HL-60/S4 (cell line): ENCODE data around the gene CIAPIN1.

ENCODE experiments used
- in situ Hi-C: fragments of 300-500 bp; cut with MboI; formaldehyde crosslinking; loops from 2 replicates; pipeline ENCODE4 v1.14.3; 2022; ENCODE audit warnings: low sequenced_read_pairs

The CIAPIN1 gene

DNA sequence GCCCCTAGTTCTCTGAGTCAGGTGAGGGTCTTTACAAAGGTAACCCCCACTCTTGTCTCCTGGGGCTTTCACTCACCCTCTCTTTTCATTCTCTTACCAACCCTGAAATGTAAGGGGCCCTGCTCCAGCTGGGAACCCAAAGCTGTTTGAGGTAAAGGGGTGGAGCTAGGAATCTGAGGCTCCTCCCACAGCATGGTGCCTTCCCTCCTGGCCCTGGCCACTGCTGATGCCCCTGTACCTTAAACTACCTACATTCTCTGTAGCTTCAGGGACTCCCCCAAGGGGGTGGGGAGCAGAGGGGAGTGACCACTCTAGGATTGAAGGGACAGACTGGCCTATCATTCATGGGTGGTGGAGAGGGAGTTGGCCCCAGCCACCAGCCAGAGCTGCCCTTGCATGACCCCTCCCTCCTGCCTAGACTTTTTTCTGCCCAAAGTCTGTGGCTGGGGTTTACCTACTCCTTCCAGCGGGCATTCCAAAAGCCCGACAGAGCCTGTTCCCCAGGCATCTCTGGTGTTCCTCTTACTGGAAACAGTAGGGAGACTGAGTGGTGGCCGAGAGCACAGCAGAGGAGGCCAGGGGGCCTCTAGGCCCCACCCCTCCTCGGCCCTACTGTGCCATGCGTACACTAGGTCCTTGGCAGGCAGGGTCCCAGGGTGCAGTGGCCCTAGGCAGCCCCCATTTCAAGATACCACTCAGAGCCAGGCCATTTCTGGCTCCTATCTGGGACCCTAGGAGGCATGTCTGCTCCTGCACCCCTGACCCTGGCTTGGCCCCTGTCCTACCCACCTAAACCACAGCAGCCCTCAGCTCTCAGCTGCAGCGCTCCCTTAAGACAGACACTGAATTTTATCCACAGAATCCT lies 29.6 kb upstream of the CIAPIN1 start:
- in situ Hi-C loops: no loop called here

DNA sequence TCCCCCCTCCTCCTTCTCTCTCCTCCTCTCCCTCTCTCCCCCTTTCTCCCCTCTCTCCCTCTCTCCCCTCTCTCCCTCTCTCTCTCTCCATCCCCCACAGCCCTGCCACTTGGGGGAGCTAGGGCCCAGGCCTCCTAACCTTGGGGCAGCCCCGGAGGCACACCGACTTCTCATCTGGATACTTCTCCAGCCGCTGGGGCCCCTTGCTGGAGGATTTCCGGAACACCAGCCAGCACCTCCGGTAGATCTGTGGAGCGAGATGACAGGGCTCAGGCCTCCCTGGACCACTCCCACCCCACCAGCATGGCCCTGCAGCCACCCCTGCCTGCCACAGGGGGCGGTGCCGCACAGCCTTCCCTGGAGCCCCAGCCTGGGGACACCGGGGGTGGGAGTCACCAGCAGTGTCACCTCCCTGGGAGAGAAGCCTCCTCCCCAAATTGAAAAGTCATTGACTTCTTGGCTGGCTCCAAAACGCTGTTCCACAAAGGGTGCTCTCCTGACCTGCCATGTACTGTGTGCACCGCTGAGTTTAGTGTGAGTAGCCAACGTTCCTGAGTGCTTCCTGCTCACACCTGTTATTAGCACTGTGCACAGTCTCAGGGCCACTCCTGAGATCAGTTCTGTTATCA lies 28.6 kb upstream of the CIAPIN1 start:
- in situ Hi-C loops: no loop called here

DNA sequence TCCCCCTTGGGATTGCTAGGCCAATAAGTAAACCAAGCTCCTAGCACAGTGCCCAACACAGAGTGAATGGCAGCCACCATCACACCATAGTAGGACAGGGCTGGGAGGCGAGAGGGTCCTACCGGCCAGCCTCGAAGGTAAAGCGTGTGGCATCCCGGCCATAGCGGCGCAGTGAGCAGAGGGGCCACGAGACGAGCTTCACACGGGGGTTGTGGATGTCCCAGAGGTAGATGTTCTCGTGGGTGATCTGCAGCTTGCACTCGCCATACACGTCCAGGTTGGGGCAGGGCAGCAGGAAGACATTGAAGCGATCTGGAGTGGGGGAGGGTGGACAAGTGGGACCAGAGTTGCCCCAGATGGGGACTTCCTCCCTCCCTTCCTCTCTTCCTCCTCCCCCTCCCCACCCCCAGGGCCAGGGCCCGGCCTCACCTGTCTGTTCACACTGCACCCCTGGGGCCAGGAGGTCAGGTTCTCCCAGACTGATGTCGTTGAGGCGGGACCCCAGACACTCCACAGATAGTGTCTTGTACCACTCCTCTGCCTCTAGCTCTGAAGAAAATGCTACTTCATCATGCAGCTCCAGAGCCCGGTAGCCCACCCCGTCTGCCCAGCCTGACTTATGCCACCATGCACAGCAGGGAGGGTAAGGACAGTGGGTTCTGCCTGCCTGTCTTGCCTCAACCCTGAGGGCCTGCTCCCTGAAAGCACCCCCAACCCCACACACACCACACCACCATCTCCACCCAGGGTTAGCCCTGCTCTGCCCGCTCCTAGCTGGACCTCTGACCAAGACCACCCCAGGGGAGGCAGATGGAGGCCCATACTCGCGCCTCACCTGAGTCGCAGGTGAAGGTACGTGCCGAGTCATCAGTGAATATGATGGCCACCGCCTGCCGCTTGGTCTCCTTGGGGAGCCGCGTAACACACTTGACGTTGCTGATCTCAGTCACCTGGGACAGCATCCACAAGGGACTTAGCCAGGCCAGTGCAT lies 27.8 kb upstream of the CIAPIN1 start:
- in situ Hi-C loops: no loop called here

DNA sequence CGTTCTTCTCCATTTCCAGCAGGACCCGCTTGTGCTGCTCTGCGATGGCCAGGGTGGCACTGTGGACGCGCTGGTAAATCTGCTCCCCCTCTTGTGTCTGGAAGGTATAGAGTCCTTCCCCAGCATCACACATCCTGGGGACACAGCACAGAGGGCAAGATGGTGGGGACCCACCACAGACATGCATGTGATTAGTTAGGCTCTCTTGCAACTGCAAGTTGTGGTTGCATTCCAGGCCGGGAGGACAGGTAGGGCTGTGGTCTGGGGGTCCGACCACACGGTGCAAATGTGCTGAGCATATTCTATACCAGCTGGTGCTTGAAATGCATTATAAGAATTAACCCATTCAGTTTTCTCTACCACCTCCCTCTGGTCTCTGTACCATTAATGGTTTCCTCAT lies 26.7 kb upstream of the CIAPIN1 start:
- in situ Hi-C loops: no loop called here

DNA sequence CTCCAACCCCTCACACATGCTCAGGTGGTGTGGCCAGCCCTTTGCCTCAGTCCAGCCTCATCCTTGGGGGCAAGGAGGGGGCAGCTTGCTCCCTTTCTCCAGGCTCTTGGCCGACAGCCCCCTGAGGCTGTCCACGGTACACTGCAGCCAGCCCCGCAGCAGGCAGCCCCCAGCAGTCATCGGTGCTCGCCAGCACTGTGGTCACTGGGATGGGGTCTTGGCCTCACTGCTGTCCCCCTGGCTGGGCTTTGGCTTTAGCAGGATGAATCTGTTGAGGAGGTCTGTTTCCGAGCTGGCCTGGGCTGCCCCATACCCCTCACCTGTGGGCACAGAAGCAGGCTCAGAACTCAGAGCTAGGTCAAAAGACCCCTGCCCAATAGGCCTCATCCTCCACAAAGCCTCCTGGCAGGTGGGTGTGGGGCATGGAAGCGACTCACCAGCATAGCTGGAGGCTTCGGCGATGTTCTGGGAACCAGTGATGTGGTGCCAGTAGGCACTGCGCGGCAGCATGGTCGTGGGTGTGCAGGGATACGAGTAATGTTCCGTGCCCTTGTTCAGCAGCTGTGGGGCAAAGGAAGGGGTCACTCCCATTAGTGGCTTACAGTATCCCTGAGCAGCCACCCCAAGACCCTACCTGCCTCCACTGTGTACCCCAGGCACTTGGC lies 26.1 kb upstream of the CIAPIN1 start:
- in situ Hi-C loops: no loop called here

DNA sequence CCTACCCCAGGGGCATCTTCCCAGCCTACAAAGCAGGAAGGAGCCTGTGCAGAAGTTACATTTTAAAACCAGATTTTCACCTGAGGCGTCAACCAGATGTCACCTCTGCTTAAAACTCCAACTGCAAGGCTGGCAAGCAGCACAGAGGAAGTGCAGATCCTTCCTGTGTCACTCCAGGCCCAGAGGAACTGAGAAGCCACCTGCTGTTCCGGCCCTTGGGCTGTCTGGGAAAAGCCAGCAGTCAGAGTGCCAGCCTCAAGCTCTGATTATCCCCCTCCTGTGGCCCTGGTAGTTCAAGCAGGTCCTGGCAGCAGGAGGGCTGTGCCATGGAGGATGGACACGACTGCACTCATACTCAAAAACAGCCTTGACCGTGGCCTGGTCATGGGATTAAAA lies 25.5 kb upstream of the CIAPIN1 start:
- in situ Hi-C loops: no loop called here

DNA sequence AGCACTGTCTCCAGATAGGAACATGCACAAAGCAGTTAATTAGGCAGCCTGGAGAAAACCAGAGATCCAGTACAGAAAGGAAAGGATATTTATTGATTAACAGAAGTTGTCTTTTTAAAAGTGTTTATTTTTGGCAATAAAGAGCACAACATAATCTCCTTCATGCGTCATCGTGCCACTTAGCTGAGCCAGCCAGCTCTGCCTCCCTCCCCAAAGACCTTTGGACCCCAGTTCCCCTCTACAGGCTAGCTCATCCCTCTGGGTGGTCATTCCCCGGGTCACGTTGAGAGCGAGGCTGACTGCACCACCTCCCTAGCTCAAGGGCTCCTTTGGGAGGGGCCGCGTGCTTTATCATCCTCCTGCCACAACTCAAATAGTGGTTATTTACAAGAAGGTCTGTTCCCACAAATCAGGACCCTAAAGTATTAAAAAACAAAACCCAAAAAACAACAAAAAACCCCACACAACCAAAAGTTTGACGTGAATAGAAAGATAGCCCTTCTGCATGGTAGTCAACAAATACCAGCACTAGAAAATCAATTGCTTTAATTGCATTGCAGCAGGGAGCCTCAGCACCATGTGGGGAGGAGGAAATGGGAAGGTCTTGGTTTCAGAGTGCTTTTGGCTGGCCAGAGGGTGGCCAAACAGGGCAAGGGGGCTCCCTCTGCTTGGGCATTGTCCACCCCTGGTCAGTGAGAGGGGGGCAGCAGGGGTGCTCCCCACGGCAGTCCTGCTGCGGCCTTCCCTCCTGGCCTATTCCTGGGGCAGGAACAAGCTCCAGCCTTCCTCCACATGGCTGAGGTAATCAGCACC lies 24.9 kb upstream of the CIAPIN1 start:
- in situ Hi-C loops: no loop called here

DNA sequence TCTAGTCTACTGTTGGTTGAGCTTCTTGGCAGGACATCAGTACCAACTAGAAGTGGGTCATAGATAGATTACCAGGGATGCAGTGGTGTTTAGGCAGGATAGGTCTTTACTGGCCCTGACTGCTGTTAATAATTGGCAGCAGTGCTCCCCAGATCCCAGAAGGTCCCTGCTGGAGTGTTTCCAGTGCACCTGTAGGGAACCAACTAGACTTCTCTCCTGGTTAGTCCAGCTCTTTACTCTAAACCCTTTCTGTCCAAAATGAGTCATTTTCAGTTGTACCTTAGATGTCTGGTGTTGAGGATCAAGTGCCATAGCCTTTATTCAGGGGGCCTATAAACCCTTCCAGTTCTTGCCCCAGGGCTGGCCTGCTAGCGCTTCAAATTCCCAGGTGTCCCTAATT lies 24.0 kb upstream of the CIAPIN1 start:
- in situ Hi-C loops: no loop called here

DNA sequence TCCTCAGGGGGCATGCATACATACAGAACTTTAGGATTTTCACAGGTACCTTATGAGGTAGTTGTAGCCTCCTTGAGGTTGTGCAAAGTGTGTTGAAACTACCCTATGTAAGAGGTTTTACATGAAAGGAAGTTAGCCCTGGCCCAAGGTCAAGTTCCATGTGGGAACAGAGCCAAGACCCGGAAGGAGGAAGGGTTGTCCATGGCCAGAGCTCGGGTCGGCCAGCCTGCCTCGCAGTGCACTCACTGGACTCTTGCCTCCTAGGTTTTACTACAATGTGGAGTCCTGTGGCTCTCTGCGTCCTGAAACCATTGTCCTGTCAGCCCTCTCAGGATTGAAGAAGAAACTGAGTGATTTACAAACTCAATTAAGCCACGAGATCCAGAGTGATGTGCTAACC lies 23.5 kb upstream of the CIAPIN1 start:
- in situ Hi-C loops: no loop called here

DNA sequence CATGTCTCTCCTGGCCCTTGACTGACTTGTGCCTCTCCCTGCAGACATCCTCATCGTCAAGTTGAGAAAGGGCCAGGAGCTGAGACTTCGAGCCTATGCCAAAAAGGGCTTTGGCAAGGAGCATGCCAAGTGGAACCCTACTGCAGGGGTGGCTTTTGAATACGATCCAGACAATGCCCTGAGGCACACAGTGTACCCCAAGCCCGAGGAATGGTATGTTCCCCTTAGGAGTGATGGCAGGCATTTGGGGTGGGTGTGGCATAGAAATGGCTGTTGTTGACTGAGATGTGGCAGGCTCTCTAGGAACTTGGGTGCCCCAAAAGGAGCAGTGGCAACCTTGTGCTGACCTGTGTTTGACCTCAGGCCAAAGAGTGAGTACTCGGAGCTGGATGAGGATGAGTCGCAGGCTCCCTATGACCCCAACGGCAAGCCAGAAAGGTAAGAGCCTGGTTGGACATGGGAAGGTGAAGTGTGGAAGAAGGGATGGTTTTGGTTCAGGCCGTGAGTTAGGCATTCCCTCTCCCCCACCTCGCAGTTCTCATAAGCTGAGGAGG lies 22.8 kb upstream of the CIAPIN1 start:
- in situ Hi-C loops: no loop called here

DNA sequence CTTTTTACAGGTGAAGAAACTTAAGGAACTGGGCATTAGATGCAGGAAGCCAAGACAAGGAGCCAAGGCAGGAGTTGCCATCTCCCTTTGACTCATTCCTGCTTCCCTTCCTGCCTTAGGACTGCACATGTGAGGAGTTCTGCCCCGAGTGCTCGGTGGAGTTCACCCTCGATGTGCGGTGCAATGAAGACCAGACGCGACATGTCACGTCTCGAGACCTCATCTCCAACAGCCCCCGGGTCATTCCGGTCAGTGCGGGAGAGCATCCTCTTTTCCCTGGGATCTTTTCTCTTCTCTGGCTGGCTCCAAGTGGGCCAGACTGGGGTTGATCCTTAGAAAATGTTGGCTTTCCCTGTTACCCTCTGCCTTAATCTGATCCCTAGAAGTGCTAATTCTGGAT lies 21.9 kb upstream of the CIAPIN1 start:
- in situ Hi-C loops: no loop called here

DNA sequence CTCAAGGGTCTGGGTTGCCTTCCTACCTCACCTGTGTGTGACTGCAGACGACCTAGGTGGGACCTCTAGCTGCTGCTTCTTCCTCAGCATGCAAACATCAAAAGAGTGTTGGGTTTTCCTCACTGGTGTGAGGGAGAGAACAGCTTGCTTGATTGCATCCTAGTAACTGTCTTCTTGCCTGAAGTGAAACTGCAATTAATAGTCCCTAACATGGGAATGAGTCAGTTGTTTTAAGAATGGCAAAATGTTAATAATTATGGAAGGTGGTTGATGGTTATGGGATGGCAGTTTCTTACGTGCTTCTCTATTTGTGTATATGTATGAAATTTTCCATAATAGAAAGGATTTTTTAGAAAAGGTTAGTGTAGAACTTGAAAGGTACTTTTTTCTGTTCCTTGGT lies 21.2 kb upstream of the CIAPIN1 start:
- in situ Hi-C loops: no loop called here

DNA sequence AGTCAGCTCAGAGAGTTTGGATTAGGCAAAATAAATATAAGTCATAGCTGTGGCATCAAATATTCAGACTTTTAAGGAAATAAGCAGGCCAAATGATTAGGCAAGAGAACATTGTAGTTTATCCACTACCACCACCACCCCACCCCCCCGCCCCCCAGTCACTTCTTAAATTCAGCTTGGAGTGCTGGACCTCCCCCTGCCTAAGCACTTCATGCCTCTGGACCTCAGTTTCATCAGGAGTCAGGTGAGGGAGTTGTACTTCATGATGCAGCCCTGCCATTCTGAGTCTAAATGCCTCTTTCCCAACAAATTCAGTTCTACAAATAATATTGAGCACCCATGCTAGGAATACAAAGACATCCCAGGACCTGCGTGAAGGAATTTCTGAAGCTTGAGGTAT lies 17.3 kb upstream of the CIAPIN1 start:
- in situ Hi-C loops: no loop called here

DNA sequence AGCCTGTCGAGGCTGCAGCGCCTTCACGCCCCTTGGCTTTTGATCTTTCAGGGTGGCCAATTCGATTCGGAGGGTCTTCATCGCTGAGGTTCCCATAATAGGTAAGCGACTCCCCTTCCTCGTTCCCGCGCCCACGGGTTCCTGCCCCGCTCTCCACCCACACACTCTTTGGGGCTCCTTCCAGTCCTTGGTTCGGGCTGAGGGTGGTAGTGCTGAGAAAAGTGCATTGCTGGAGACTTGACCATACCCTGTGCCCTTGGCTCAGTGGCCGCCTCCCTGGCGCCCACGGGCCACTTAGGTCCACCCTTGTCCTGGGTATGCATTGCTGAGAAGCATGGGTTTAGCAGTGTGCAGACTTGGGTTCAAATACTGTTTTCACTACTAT lies 15.8 kb upstream of the CIAPIN1 start:
- in situ Hi-C loops: no loop called here

DNA sequence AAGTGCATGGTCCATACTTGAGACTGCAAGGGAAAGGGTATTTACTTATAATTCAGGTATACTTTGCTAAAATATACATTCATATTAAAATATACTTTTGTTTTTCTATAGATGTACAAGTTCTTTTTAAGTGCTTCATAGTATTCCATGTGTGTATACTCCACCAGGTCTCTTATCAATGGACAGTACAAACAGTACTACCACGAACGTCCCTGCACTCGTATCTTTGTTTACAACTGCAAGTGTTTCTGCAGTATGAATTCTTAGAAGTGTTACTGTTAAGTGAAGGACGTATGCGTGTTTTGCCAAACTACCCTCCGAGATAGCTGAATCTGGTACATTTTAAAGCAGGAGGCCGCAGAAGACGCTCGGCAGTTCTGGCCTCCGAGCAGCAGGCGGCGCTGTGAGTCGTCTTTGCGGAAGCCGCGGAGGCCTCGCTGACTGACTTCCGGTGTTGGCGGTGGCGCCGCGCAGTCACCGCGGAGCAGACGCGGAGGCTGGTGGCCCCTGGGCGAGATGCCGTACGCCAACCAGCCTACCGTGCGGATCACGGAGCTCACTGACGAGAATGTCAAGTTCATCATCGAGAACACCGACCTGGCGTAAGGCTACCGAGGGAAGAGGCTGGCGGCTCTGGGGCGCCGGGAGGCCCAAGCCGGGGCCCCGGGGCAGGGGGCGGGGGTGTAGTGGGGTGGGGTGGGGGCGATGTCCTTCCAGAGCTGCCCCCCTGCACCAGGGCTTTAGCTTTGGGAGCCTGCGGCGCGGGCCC lies 15.2 kb upstream of the CIAPIN1 start, which contains the start of gene POLR2C:
POLR2C (plus strand) TSS at position 471 of the 769 bp plus-strand sequence; CDS start at position 517, 46 bp downstream.
- in situ Hi-C loops: no loop called here

DNA sequence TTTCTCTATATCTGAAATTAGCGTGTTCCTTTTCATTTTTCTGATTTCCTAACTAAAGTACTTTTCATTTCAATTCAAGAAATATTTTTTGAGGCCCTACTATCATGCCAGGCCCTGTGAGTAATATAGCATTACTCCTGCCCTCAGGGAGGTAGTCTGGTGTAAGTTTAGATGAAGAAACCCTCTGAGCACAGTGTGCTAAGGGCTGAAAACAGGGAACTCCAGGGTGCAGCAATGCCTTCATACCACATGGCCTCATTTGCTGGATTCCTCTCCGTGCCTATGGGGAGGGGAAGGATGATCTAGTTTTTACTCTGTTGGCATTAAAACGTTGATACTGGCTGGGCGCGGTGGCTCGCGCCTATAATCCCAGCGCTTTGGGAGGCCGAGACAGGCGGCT lies 4.8 kb upstream of the CIAPIN1 start:
- in situ Hi-C loops: no loop called here

DNA sequence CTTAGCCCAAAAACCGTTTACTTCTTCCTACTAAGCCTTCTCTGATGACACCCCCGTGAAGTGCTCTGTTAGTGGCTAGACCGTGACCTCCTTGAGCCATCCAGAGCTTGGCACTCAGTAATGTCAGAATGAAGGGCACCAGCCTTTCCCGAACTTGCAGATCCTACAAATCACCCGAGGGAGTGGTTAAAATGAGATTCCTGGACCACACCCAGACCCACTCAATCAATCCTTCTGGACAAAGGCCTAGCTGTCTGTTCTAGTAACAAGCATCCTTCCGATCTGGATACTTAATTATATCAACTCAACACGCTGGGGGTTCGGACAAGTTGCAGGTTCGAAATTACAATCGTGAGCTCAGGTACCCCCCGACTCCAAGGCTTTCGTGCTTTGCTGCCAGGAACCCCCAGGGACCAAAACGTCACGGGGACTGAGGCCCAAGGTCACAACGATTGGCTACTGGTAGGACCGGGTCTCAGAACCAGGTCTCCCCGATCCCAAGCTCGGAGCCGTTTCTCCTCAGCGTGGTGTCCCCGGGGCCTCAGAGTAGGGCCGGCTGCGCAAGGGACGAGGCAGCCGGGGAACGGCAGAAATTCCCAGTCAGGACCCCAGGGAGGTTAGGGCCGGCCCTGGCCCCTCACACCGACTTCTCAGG lies 527 bp downstream of the CIAPIN1 start:
- in situ Hi-C loops: no loop called here

DNA sequence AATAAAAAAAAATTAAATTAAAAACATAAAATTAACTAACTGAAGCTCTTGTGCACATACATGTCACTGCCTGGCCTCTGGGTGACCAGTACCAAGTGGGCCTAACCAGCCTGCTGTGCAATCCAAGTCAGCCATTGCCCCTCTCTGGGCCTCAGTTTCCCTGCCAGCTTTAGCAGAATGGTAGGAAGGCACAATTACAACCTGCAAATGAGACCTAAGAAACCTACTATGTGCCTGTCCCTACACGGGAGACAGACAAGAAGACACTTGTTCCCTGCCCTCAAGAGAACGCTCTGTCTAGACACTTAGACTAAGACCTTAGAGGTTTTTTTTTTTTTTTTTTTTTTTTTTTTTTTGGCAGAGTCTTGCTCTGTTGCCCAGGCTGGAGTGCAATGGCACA lies 1.7 kb downstream of the CIAPIN1 start:
- in situ Hi-C loops: no loop called here
